ENCODE measurements around the gene C13orf42.

The C13orf42 gene

GRCh38 chr13:51064753-51065152 lies 46.3 kb downstream of the C13orf42 start:
- no peak for DNase-seq

GRCh38 chr13:51063909-51064308 lies 47.2 kb downstream of the C13orf42 start:
- no peak for DNase-seq

DNA sequence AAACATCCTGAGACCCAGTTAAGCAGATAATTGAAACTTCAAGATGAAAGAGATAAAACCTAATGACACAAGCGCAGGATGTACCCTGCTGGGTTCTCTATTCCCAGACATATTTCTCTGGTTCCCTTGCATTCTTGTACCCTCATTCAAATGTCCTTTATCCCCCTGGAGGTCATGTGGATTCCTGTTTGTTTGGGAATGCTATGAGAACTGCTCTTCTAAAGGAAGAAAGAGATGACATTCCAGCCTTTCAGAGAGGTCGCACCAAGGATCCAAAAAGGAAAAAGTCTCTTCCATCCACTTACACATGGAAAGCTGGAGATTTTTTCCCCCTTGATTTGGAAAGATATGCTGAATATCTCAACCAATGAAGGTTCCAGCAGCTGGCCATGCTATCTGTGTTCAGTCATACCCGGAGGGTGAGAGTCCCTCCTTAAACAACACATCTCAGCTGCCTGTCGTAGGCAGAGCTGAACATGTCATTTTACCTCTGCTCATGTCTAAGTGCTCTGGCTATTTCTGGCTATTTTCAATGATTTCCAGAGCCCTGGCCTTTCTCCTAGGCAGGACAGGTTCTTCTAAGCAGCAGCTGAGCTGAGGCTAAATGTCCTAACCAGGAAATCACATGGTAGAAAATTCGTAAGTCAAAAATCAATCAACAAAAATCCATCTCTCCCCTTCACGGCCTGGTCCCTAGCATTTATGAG lies 52.5 kb downstream of the C13orf42 start:
- no peak for DNase-seq

GRCh38 chr13:51057906-51058305 lies 53.2 kb downstream of the C13orf42 start:
- no peak for DNase-seq

- DNase-seq, result no peak
These were observed 54.1 kb downstream of the C13orf42 start for GRCh38 chr13:51057001-51057400.

GRCh38 chr13:51052581-51052980 lies 58.5 kb downstream of the C13orf42 start:
- no peak for DNase-seq

DNA sequence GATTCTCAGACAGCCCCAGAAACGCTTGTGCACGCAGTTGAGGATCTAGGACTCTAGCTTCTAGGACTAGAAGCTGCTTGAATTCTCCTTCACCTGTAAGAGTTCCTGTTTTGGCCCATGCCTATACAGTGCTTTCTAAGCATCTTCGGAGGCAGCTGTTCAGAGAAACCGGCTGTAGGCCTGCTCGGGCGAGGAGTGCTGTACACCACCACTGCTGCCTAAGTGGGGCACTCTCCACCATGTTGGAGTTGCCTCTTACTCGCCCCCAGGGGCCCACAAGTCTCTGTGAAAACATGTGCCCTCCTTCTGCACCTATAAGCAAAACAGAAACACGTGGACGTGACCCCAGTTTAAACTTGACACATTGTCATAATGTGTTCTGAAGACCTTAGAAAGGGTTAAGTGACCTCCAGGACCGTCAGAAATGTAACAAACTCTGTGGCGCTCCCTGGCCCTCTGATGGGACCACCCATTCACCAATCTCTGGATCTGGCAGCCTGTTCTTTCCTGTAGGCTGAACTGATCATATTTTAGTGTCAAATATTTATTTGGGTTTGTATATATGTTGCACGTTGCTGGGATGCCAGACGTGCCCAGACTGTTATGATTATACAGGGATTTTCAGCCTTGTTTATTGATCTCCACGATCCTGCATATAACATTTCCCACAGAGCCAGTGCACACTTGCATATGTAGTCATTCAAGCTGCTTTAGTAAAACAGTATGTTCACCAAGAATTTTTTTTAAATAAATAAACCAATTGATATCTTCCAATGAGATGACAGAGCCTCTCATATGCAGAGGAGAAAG lies 60.8 kb downstream of the C13orf42 start:
- DNase-seq, result no peak

DNA sequence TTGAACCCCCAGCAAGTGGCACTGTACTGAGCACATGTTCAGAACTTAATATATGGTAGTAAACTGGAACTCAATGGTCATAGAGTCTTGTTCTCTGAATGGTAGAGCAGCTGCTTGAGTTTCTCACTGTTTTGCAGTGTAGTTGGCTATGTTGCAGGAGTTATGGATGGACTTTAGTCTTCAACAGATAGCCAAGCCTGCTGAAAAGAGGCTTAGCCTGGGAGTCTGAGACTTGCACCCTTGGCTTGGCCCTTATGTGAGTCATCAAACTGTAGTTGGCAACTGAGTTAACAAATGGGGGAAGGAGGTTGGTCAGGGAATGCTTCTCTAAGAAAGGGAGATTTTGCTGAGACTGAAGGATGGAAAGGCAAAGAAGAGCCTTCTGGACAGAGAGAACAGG lies 62.5 kb downstream of the C13orf42 start:
- no peak for DNase-seq

GRCh38 chr13:51048166-51048461 lies 63.0 kb downstream of the C13orf42 start:
- DNase-seq, result no peak

DNA sequence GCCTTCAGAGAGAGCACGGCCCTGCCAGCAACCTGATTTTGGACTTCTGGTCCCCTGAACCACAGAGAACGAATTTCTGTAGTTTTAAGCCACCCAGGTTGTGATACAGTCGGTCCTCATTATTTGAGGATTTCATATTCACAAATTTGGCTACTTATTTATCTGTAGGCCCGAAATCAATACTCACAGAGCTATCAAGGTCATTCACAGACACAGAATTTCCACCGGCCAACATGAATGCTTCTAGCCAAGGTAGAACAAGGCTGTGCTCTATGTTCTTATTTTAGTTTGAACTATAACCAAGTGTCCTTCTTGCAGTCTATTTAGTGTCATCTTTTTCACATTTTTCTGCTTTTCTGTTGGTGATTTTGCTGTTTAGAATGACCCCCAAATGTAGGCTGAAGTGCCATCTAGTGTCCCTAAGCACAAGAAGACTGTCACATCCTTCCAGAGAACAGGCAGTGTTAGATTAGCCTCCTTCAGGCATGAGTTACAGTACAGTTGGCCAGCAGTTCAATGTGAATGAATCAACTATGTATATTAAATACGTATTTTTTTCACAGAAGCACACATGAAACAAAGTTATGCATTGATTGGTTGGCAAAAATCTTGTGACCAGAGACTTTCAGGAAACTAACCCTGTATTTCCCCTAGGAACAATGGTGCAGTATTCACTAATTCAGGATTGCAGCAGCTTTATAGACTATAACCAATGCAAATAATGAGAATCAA lies 63.5 kb downstream of the C13orf42 start:
- DNase-seq, result no peak

- DNase-seq, result no peak
These were observed 65.6 kb downstream of the C13orf42 start for GRCh38 chr13:51045451-51045850.

DNA sequence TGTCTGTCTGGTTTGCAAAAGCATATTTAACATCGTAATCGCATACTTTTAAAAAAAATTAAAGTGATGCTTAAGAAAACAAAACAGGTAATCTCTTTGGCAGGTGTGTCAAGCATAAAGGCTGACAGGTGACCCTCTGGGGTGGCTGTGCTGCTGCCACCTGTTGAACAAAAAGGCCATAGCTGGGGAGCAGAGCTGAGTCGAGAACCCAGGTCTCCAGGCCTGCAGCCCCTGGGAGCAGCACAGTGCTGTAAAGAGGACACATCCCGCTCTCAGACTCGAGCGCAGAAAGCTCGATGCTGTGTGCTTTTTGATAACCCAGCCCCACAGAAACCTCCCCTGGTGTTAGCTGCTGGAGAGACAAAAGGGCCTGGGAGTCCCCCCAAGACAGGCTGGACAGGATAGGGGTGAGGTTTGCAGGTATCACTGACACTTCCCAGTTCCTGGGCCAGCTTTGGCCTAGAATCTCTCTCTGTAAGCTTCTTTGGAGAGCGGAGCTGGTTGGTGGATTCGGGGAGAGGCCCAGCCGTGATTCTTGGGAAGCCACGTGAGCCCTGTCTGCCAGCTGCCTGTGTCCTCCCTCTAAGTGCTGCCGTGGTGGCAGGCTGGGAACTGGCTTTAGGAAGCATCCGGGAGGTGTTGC lies 66.9 kb downstream of the C13orf42 start:
- no peak for DNase-seq

GRCh38 chr13:51043310-51043709 lies 67.8 kb downstream of the C13orf42 start:
- no peak for DNase-seq

DNA sequence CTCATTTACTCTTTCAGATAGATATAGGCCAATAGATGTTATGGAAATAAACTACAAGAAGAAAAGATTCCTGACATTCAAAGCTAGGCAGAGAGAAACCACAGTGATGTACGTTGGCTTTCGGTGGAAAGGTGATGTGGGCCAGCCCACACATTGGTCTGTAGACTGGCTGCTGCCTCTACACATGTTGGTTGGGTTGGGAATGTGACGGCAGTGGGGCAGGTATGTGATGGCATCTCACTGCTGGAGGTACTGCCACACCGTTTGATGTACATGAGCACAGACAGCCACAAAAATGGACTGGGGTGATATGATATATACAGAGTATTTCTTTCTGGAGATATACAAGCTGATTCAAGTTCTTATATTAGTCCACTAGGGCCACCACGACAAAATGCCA lies 69.4 kb downstream of the C13orf42 start:
- no peak for DNase-seq

DNA sequence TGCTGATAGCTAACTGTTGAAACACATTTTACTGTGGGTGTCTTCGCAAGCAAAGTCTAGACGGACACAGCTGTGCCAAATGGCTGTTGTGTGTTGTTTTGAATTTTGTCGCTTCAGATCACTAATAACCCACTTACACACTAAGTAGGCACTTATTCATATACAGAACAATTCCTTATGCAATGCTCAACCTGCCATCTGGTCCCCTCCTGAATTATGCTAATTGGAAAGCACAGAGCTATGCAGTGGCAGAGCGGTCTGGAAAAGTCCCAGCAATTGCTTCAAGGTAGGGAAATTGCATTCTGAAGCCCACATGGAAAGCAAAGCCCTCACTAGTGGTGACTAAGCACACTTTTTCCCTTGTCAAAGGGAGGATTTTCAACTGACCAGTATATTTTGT lies 69.9 kb downstream of the C13orf42 start:
- no peak for DNase-seq

DNA sequence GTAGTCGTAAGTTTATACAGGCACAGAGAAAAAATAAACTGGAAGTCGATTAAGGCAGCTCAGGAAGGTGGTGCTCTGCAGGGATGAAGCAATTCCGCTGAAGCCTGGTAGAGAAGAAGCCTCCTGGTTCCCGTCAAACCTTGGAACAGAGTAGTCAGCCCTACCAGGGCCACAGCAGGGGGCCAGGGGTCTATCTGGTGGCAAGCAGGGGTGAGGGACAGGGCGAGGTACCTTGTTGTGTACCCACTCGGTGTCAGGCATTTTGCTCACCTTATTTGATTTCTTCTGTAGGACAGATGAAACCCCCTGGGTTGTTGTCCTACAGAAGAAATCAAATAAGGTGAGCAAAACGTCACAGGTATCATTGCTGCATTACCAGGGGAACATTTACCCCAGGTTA lies 70.6 kb downstream of the C13orf42 start:
- no peak for DNase-seq

DNA sequence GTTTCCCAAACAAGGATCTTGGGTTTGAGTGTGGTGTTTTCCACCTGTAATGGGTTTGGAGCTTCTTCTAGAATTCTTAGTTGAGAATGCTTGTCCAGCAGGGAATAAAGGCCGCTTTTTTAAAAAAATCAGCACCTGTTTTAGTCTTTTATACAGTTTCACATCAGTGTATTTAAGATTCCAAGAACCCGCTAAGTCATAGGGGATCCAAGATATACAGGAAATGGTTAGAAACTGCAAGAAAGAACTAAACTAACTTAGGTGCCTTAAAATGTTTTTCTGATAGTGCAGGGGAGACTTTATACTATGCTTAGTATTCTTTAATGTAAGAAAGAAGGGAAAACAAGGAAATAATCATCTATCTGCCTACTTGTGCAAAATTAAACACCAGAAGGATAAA lies 74.7 kb downstream of the C13orf42 start:
- DNase-seq, result no peak

DNA sequence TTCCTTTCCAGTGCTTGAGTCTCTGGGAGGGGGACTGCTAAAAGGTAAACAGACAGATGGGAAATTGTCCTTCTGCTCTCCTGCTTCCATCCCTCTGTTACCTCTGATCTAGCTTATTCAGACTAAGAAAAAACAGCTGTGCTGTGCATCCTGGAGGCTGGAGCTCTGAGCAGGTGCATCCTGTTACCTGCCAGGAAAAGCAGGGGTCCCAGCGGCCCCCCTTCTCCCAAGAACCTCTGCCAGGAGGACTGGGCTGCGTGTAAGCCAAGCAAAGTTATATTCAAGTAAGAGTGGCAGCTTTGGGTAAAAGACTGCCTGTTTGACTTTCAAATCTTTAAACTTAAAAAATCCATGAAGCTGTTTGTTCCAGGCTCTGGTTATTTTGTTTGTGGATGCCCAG lies 75.1 kb downstream of the C13orf42 start:
- DNase-seq, result no peak

GRCh38 chr13:51035469-51035868 lies 75.6 kb downstream of the C13orf42 start:
- DNase-seq, result no peak

- DNase-seq, result no peak
These were observed 76.2 kb downstream of the C13orf42 start for GRCh38 chr13:51034906-51035305.

DNA sequence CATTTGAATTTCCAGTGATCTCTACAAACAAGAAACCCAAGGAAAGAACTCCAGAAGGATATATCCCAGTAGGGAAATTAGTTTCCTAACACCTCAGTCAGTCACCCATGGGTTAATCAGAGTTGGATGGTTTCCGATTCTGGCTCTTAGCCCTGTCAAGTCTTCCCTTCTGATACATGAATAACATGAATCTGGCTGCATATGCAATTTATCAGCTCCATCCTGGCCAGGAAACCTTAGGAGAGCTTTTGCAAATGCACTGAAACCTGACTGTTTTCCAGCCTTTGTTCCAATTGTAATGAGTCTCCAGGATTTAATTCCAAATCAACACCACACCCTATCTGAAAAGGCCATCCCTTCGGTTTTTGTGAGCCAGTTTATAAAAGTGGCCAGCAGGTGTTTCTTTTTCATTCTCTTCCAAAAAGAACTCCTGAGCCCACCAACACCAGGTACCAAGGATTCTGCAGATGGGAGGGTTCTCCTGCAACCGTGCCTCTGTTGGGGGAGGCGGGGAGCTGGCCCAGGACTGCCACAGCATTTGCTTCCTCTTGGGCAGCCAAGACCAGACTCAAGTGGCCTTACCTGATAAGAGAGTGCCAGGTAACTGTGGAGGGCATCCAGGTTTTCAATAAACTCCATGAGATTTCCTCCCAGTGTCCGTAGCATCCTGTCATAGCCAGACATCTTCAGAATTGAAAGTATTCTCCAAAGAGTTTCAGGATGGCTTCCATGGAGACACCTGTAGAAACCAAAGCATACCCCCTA lies 77.5 kb downstream of the C13orf42 start:
- DNase-seq, result no peak

- no peak for DNase-seq
These were observed 78.2 kb downstream of the C13orf42 start for GRCh38 chr13:51032831-51033230.

Measured in activated T-cell treated with anti-CD3 and anti-CD28 coated beads for 4 hours (primary cell).